Heart left ventricle (tissue), 16 donors: ENCODE data around the gene SPSB3. TPM values are rescaled to one million over a fixed set of nuclear protein-coding genes. Genes with fewer than 3 reads are reported as not detected.
A peak's percentile ranks its signal among the peaks of the same experiment; 100 is the strongest.

Experiments used
- ATAC-seq, 4 donors: fragments of 200-7000 bp; cut with Tn5 transposase; one replicate each; pipeline ENCODE4 v1.9.1; 2020 to 2022; ENCODE audit warnings: moderate library complexity in 4 of 4, mild to moderate bottlenecking in 3 of 4, moderate number of reproducible peaks in 1 of 4
- DNase-seq, 5 donors: peaks; one replicate each; pipeline ENCODE4 v3.0.0-alpha.2; 2020
- H3K27ac ChIP-seq, 12 donors: fragments of 200-600 bp; sonication (generic) in 4 of 12; one replicate each; pipeline versions ENCODE4 v1.5.0 to v1.8.0; 2016 to 2022; ENCODE audit warnings: mild to moderate bottlenecking in 2 of 12
- H3K27me3 ChIP-seq, 9 donors: fragments of 200-600 bp; sonication (generic) in 2 of 9; one replicate each; pipeline versions ENCODE4 v1.5.1 to v1.8.0; 2016 to 2022; ENCODE audit warnings: mild to moderate bottlenecking in 3 of 9
- H3K36me3 ChIP-seq, 9 donors: fragments of 200-600 bp; sonication (generic) in 2 of 9; one replicate each; pipeline versions ENCODE4 v1.5.0 to v1.8.0; 2018 to 2022; ENCODE audit warnings: mild to moderate bottlenecking in 2 of 9
- H3K4me1 ChIP-seq, 12 donors: fragments of 200-600 bp; sonication (generic) in 4 of 12; one replicate each; pipeline versions ENCODE4 v1.5.0 to v1.8.0; 2016 to 2022; ENCODE audit warnings: mild to moderate bottlenecking in 3 of 12
- H3K4me3 ChIP-seq, 12 donors: fragments of 200-600 bp; sonication (generic) in 4 of 12; one replicate each; pipeline versions ENCODE4 v1.5.0 to v1.8.0; 2017 to 2022; ENCODE audit warnings: mild to moderate bottlenecking in 9 of 12, moderate library complexity in 4 of 12
- H3K9me3 ChIP-seq, 12 donors: fragments of 200-600 bp; sonication (generic) in 4 of 12; one replicate each; pipeline versions ENCODE4 v1.5.0 to v1.8.0; 2016 to 2022; ENCODE audit warnings: mild to moderate bottlenecking in 1 of 12
- CTCF ChIP-seq, 12 donors: fragments of 200-600 bp; sonication (generic) in 4 of 12; IDR thresholded peaks; one replicate each; pipeline versions ENCODE4 v1.5.0 to v1.8.0; 2018 to 2022; ENCODE audit warnings: antibody characterized with exemption in 12 of 12, mild to moderate bottlenecking in 5 of 12
- POLR2A ChIP-seq, 2 donors: fragments of 450-650 bp; IDR thresholded peaks; one replicate each; pipeline ENCODE4 v1.6.1; 2017; ENCODE audit warnings: antibody characterized with exemption in 2 of 2, mild to moderate bottlenecking in 2 of 2, moderate library complexity in 2 of 2
- WGBS, 4 donors: extraction: QIAGEN DNeasy Blood & Tissue Kit in 2 of 4; methylation state at CpG; one replicate each; pipeline versions ENCODE4 v1.1.5 to v1.1.7; 2013 to 2018; 5-methylcytosine and 5-hydroxymethylcytosine counted together
- intact Hi-C, 10 donors: fragments of 100-400 bp; cut with DNase I; formaldehyde crosslinking; loops; one replicate each; pipeline versions ENCODE4 v1.11.1 to v1.14.2; 2022
- polyA plus RNA-seq, 2 donors: library from polyadenylated mRNA; stranded (reverse); fragments of 200-250 nt; gene quantifications; one replicate each; pipeline ENCODE4 v1.2.3, GENCODE V29; 2013
- total RNA-seq, 9 donors: library from RNA; depleted of rRNA in 2 of 9; stranded (reverse); fragments of >200 nt in 2 of 9; fragmentation: NEBNext Ultra II Directional in 3 of 9; extraction: Animal tissue kit (Norgen Biotek cat#: 25700) in 3 of 9; gene quantifications; one replicate each; pipeline versions ENCODE4 v1.1.0 to v1.2.4, GENCODE V29; 2016 to 2023
- donor health status: ischemic (EF 13 %, LVEDD 7.1; RV severe dilation, severe dysfunction).
- donor health status: healthy with polysubstance abuse.
- donor health status: DM: no; HTN: yes; CAD: no.
- donor health status: DM: no; HTN: no; CAD: no.
- donor health status: ischemic (EF 25% LVEDD 6.9; RV normal size, moderate dysfunction).
- donor health status: ischemic (EF 25% LVEDD 5.7; RV mildly dilated, moderate dysfunction).
- donor health status: healthy.
- donor health status: DM: yes; HTN: yes; CAD: no.
- donor health status: ischemic (EF 35%, LVEDD 5.7; RV mildly dilated, moderate dysfunction).
- donor health status: nonischemic (EF 11% LVEDD 7.7; RV severe dilation, severe dysfunction).
- donor health status: DM: yes; HTN: yes; CAD: no.
- donor health status: PGD.
- donor health status: ischemic (EF 29% LVEDD 5.4; RV normal size, mild dysfunction).
- donor health status: nonischemic (EF 23%, LVEDD 6.1; RV moderate dilation, normal function).

SPSB3 gene
- total and polyA plus RNA-seq, 11 donors = 25.8 to 100 (median 32.4) TPM

GRCh38 chr16:1775846-1776671 is 6.3 kb downstream of the SPSB3 start:
- no peak for ATAC-seq
- no peaks in the 10 kb centered on the region for H3K9me3 ChIP-seq
- H3K27ac ChIP-seq = no peak overlapping the region
- intact Hi-C loops = no loop called here
- TF ChIP-seq CTCF (IDR thresholded peaks at IDR 0.05) = no peak
- TF ChIP-seq POLR2A (IDR thresholded peaks at IDR 0.05) = no peak
- H3K27me3 ChIP-seq = no peaks in the 10 kb centered on the region
- no peak overlapping the region for H3K4me3 ChIP-seq
- H3K36me3 ChIP-seq = peaks cover 0 to 60% (median 48%) of the 10 kb centered on the region in 9 donors
- 80 to 86% (median 83%) methylated on average over 19 to 28 of the region's 28 CpGs for WGBS, 4 donors
- peak in 2 of 5 donors; percentile 6 to 42 for DNase-seq
- peaks cover 12 to 46% (median 32%) of the 10 kb centered on the region in 12 donors for H3K4me1 ChIP-seq

GRCh38 chr16:1775006-1775845 is 7.1 kb downstream of the SPSB3 start:
- no peaks in the 10 kb centered on the region for H3K27me3 ChIP-seq
- no peak overlapping the region for H3K4me3 ChIP-seq
- ATAC-seq (no peak), DNase-seq (peak in 2 of 5 donors; percentile 12 to 63)
- no peak for TF ChIP-seq CTCF (IDR thresholded peaks at IDR 0.05)
- no peak for TF ChIP-seq POLR2A (IDR thresholded peaks at IDR 0.05)
- peaks cover 0 to 52% (median 41%) of the 10 kb centered on the region in 9 donors for H3K36me3 ChIP-seq
- no peak overlapping the region for H3K27ac ChIP-seq
- H3K9me3 ChIP-seq = no peaks in the 10 kb centered on the region
- intact Hi-C loops = no loop called here
- peaks cover 14 to 44% (median 32%) of the 10 kb centered on the region in 12 donors for H3K4me1 ChIP-seq
- WGBS, 4 donors = 86 to 95% (median 90%) methylated on average over 14 to 30 of the region's 30 CpGs

- DNase-seq (peak in 2 of 5 donors; percentile 5 to 55), ATAC-seq (no peak)
- WGBS, 4 donors = 85 to 91% (median 88%) methylated on average over 5 to 7 of the region's 7 CpGs
- peak overlapping the region in 4 of 12 donors; percentile 15 to 98 (median 98) for H3K27ac ChIP-seq
- peaks cover 14 to 44% (median 32%) of the 10 kb centered on the region in 12 donors for H3K4me1 ChIP-seq
- H3K9me3 ChIP-seq = no peaks in the 10 kb centered on the region
- peak overlapping the region in 9 of 12 donors; percentile 75 to 99 (median 96) for H3K4me3 ChIP-seq
- H3K27me3 ChIP-seq = no peaks in the 10 kb centered on the region
- intact Hi-C loops = loop anchor here in 2 of 10 donors (5.0 kb wide), 2 partner anchors 67 to 162 kb away; partner anchors contain the start of genes CRAMP1 (in 1 of the 2), IFT140 (in 1 of the 2) and MAPK8IP3 (in 1 of the 2)
- no peak for TF ChIP-seq POLR2A (IDR thresholded peaks at IDR 0.05)
- no peak for TF ChIP-seq CTCF (IDR thresholded peaks at IDR 0.05)
- peaks cover 0 to 45% (median 36%) of the 10 kb centered on the region in 9 donors for H3K36me3 ChIP-seq
Measured at GRCh38 chr16:1774448-1774780, 8.0 kb downstream of the SPSB3 start.
